ENCODE measurements around the gene CCM2. TPM values are rescaled to one million over a fixed set of nuclear protein-coding genes. Genes with fewer than 3 reads are reported as not detected.

The CCM2 gene
- total RNA-seq, 1 donor from 2014 or later: 30.3 TPM

DNA sequence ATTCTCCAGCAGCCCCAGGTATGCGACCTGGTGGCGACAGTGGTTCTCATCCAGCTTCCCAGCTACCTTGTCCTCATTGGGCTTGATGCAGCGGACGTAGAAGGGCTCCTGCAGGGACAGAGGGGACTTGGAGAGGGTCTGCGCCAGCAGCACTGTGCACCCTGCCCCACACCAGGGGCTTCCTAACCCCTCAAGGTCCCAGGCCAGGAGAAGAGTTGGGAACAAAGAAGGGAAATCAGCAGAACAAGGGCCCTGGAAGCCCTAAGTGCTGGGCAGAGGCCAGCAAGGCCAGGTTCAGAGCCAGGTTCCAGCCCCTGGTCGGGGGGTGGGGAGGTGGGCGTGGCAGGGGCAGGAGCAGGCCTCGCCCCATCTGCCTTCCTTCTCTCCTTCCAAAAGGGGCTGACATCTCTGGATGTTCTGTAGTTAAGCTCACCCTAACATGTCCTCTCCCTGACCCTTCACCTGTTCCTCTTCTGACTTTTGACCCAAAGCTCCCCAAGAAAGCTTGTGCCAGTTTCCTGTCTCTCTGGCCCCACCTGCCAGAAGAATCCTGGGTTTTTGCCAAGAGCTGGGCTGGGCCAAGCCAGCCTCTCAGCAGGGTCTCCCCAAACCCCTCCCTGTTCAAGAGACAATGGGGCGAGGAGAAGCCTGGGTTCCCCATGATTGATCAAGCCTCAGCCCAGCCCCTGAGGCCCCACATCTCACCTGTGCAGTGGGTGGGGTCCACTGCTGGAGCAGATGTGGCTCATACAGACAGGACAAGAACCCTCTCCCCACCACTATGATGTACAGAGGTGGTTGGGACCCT is 33.1 kb upstream of the CCM2 start:
- no peak for DNase-seq
- intact Hi-C loops (cut with DNase I): loop anchor here (5.0 kb wide), 1 partner anchor 155 kb away; no protein-coding TSS in a partner anchor

DNA sequence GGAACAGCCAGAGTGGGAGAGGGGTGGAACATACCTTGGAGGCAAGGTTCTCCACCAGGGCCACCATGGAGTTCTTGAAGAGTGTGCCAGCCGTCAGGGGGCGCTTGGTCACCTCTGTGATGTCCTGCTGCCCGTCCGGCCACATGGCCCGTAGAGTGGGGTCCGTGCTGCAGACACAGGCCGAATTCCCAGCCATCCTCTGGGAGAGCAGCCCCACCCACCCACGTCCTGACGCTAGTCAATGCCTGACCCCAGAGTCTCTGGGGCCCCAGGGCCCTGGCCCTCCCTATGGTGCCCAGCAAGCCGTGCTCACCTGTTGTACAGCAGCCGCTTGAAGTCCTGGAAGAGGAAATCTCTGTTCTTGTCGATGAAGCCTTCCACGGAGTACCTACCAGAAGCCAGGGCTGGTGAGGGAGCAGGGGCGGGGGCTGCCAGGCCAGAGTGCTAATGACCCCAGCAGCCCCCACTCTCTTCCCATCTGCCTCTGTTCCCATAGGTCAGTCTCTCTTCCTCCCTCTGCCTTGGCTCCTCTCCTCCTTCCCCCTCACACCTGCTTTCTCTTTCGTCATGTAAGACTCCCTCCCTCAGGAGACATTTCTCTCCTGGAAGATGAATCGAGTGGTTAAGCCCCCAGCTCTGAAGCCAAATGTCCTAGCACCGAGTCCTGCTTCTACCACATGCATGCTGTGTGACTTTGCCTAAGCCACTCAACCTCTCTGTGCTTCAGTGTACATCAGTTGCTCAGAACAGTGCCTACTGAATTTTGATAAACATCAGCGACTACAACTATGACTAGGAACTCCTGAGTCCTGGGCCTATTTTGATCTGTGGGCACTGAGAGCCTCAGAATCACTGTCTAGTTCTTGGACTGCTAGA is 32.2 kb upstream of the CCM2 start:
- no peak for ATAC-seq (ENCODE audit: poor library complexity)

More for the DNA sequence above, 33.1 kb upstream of the CCM2 start:
- no peak for ATAC-seq (ENCODE audit: poor library complexity)

DNA sequence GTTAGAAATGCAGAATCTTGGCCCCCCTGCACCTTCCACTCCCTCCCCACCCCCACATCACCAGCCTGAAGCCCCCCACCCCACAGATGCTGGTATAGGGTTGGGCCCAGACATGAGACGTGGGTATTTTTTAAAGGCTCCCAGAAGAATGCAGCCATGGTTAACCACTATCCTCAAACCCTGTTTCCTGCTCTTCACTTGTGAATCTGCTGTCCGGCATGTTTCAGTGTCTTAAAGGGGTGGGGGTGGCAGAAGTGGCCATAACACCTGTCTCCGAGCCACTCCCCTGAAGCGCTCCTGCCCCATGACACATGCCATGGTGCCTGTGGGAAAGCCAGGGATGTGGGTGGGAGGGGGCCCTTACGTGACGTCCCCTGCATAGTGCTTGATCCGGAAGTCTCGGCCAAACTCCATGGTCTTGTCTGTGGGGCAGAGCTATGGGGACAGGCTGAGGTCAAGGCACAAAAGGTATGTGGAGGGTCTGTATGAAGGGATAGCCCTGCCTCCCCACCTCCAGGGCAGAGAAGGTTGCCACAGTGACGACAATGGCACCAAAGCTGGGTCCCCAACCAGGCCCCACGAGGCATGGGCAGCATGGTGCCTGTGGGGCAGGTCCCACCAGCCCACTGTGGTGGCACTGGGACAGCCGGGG is 30.8 kb upstream of the CCM2 start:
- DNase-seq: no peak
- intact Hi-C loops (cut with DNase I): loop anchor here (5.0 kb wide), 1 partner anchor 153 kb away; no protein-coding TSS in a partner anchor
- ATAC-seq (ENCODE audit: poor library complexity): no peak

More for the DNA sequence above, 32.2 kb upstream of the CCM2 start:
- peak; percentile 61 for DNase-seq
- intact Hi-C loops (cut with DNase I): loop anchor here (5.0 kb wide), 1 partner anchor 154 kb away; no protein-coding TSS in a partner anchor

DNA sequence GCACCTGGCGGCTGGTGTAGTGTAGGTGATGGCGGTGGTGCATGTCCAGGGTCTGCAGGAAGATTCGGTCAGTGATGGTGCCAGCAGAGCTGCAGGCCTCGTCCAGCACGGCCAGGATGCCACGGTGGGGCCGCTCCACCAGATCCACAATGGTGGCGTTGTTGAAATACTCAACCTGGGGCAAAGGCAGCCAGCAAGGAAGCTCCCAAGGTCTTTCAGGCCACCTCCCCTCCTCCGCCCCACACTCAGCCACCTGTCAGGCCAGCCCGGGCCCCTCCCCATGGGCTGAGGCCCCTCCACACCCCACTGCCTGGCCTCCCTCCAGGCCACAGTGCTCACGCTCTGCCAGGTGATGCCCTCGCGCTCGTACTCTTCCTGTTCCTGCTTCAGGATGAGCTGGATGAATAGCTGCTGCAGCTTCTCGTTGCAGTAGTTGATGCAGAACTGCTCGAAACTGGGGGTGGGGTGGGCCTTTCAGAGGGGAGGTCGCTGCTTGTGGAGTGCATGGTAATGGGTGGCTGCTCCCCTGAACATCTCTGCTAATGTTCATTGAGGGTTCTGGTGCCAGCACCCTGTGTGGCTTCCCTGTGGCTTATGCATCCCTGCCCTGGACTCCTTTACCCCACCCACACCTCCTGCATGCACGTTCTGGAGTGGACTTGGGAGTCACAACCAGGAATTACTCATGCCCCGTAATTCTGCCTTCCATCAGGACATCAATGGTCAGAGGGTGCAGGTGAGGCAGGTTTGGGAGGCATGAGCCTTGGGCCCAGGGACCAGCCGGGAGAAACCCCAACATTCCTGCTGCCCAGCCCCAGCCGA is 30.1 kb upstream of the CCM2 start:
- intact Hi-C loops (cut with DNase I): loop anchor here (5.0 kb wide), 2 partner anchors 152 to 167 kb away; no protein-coding TSS in a partner anchor
- DNase-seq (no peak), ATAC-seq (ENCODE audit: poor library complexity) (no peak)

DNA sequence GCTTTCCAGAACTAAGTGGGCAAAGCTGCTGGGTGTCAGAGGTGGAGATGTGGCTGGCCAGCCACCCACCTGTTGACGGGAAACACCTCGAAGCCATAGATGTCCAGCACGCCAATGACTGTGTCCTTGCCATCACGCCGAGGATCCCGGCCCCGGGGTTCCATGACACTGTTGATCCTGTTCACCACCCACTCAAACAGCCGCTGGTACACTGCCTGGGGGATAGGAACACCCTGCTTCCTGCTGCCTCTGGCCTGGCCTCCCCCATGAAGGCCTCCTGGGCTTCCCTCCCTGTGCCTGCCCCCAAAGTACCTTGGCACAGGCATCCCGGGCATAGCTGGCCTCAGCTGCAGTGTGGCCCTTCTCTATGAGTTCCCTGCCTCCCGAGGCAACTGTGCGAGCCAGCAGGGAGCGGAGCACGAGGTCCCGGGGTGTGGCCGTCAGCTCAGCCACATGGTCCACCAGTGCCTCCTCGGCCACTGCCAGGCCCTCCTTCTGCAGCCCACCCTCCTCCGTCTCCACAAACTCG is 29.4 kb upstream of the CCM2 start:
- ATAC-seq (ENCODE audit: poor library complexity) (no peak), DNase-seq (no peak)
- intact Hi-C loops (cut with DNase I): loop anchor here (5.0 kb wide), 1 partner anchor 167 kb away; no protein-coding TSS in a partner anchor

DNA sequence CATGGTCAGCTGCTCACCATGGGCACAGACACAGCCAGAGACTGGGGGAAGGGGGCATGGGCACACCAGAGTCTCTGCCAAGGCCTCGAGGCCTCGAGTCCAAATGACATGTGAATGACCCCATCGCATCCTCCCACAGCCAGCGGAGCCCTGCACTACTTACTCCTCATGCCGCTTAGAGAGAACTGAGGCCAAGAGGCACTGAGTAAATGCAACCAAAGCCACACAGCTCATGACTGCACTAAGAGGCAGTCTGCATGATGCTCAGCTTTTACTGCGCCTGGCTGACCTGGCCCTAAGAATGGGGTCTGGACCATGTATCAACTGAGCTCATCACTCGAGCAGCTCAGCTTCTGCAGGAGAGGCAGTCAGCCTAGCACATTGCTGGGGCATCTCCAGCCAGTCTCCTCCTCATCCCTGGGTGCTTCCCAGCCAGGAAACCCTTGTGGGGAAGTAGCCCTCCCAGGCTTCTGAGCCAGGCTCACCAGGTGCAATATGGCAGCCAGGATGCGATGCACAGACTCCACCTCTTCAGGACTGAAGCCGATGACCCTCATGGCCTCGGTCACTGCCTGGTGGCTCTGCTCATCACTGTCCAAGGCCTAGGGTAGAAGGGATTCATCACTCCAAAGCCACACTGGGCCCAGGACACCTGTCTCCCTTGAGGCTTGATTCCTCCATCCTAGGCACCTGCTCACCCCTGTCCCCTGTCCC is 28.7 kb upstream of the CCM2 start:
- DNase-seq (no peak), ATAC-seq (ENCODE audit: poor library complexity) (no peak)
- intact Hi-C loops (cut with DNase I): loop anchor here (5.0 kb wide), 1 partner anchor 166 kb away; no protein-coding TSS in a partner anchor

DNA sequence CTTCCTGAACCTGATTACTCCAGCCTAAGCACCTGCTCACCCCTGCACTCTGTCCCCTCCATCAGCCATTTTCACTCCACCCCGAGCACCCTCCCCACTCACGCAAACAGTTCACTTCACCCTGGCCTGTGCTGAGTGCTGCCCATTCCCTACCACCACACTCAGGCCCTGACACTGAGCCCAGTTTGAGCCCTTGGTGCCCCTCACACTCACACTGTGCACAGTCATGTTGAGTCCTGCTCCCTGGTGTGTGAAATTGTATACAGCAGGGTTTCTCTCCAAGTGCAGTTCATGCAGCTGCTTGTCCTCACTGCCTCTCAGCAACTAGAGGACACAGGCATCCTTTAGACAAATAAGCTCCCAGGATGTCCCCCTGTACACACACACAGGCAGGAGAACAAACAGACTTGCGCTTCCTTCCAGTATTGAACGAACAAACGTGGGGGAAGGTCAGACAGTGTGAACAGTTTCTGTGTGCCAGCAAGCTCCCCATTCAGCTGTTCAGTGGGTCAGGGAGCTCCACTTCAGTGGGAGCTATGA is 28.0 kb upstream of the CCM2 start:
- intact Hi-C loops (cut with DNase I): loop anchor here (5.0 kb wide), 1 partner anchor 165 kb away; no protein-coding TSS in a partner anchor
- ATAC-seq (ENCODE audit: poor library complexity) (no peak), DNase-seq (no peak)

- intact Hi-C loops (cut with DNase I): loop anchor here (5.0 kb wide), 1 partner anchor 165 kb away; no protein-coding TSS in a partner anchor
- DNase-seq (no peak), ATAC-seq (ENCODE audit: poor library complexity) (no peak)
These were observed 27.4 kb upstream of the CCM2 start for GRCh38 chr7:44972562-44972961.

- DNase-seq: peak; percentile 70
- peak; percentile 79 for ATAC-seq (ENCODE audit: poor library complexity)
These were observed 26.2 kb upstream of the CCM2 start for GRCh38 chr7:44973610-44974401.

GRCh38 chr7:44974549-44974948 is 25.5 kb upstream of the CCM2 start:
- intact Hi-C loops (cut with DNase I): loop anchor here (5.0 kb wide), 1 partner anchor 163 kb away; no protein-coding TSS in a partner anchor
- ATAC-seq (ENCODE audit: poor library complexity) (no peak), DNase-seq (no peak)

More at GRCh38 chr7:44973610-44974401, 26.2 kb upstream of the CCM2 start:
- intact Hi-C loops (cut with DNase I): loop anchor here (5.0 kb wide), 1 partner anchor 163 kb away; no protein-coding TSS in a partner anchor

- intact Hi-C loops (cut with DNase I): no loop called here
- DNase-seq (no peak), ATAC-seq (ENCODE audit: poor library complexity) (no peak)
These were observed 24.5 kb upstream of the CCM2 start for GRCh38 chr7:44975331-44976039.

DNA sequence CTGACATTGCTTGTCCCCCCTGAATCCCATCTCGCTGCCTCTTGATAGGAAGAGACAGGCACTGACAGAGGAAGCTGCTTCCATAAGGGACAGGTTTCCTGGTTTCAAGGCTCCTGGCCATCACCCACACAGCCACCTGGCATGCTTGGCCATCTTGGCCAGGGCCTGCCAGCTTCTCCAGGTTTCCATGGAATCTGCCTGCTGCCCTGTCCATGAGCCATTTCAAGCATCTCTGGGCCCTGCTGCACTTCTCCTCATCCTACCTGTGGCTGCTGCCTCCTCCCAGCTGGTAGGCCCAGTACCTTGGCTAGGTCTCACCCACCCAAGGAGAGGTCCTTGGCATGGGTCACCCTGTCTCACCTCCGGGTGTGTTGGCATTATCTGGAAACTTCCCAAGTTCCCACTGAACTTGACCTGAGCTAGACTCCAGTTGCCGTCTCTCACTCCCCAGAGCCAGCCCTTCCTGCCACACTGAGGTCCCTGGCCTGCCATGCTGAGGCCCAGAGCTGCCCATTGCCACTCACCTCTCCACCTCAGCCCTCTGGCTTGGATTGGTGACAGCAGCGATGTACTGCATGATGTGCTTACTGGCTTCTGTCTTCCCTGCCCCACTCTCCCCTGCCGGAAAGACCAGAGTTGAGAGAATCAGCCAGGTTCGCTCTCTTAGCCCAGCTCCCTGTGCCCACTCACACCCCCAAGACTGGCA is 23.8 kb upstream of the CCM2 start:
- DNase-seq (no peak), ATAC-seq (ENCODE audit: poor library complexity) (no peak)
- intact Hi-C loops (cut with DNase I): no loop called here

- no peak for ATAC-seq (ENCODE audit: poor library complexity)
- intact Hi-C loops (cut with DNase I): no loop called here
- no peak for DNase-seq
These were observed 23.2 kb upstream of the CCM2 start for GRCh38 chr7:44976746-44977196.

GRCh38 chr7:44977304-44977958 is 22.6 kb upstream of the CCM2 start:
- DNase-seq (no peak), ATAC-seq (ENCODE audit: poor library complexity) (peak; percentile 6)
- intact Hi-C loops (cut with DNase I): no loop called here
